ENCODE results near the gene UBQLNL.

The UBQLNL gene

DNA sequence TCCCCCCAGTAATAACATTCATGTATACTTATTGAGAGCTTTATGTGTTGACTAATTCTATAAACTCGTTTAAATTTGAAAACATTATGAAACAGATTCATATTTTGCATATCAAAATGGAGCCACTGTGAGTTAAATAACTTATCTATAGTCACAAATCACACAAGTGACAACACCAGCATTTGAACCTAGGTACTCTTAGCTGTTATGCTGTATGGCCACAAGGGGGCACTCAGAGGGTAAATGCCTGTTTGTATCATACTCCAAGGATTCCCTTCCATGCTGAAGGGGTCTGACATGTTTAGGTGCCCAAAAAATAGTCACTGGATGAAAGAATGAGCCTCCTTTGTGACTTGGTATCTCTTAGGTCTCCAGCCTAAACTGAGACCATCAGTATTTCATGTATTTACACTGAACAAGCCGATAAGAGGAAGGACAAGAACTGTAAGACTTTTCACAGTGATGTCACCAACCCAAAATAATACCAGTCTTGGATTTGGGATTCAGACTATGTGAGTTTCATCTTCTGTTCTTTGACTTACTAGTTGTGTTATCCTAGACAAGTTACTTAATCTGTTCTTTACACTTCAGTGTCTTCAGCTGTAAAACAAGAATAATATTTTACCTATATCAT, 40.2 kb downstream of the UBQLNL start:
- H3K4me3 ChIP-seq (replicated peaks; ENCODE audit: low read depth, low read length): no peak overlapping the region
- TF ChIP-seq, protein P1, sequence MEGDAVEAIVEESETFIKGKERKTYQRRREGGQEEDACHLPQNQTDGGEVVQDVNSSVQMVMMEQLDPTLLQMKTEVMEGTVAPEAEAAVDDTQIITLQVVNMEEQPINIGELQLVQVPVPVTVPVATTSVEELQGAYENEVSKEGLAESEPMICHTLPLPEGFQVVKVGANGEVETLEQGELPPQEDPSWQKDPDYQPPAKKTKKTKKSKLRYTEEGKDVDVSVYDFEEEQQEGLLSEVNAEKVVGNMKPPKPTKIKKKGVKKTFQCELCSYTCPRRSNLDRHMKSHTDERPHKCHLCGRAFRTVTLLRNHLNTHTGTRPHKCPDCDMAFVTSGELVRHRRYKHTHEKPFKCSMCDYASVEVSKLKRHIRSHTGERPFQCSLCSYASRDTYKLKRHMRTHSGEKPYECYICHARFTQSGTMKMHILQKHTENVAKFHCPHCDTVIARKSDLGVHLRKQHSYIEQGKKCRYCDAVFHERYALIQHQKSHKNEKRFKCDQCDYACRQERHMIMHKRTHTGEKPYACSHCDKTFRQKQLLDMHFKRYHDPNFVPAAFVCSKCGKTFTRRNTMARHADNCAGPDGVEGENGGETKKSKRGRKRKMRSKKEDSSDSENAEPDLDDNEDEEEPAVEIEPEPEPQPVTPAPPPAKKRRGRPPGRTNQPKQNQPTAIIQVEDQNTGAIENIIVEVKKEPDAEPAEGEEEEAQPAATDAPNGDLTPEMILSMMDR (IDR thresholded peaks at IDR 0.05; ENCODE audit: low read length, missing control alignments): peak; percentile 93
- peak; percentile 71 for DNase-seq (ENCODE audit: low read depth)

DNA sequence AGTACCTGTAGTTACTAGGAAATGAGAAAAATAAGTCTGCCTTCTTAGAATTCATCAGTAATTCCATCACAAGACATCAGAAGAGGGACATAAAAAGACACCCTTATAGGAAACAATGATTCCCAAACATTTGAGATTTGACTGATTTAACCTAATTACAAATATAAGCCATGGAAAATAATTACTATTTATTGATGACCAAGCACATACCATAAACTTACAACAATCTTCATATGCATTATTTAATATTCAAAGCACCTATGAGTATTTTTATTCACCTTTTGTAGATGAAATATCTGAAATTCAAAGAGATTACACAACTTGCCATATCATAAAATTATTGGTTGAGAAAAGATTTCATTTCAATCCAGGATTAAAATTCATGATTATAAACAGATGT, 42.6 kb downstream of the UBQLNL start:
- no peak overlapping the region for H3K4me3 ChIP-seq (replicated peaks; ENCODE audit: low read depth, low read length)
- TF ChIP-seq, protein P1 (IDR thresholded peaks at IDR 0.05; ENCODE audit: low read length, missing control alignments): no peak
- no peak for DNase-seq (ENCODE audit: low read depth)

DNA sequence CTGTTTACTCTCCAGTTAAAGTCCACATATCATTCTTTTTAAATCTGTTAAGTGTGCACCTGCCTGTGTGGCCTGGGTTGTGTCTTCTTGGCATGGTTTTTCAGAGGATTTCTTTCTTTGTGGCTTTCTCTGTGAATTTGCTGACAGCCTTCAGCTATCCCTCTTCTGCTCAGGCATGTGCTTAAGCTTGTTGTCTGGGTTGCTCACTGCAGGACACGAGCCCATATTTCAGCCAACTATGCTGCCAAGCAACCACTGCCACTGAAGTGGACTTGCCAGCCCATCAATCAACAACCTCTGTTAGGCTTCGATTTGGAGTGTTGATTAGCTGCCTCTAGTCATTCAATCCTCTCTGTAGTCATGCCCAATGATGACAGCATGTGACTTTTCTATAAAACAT, 49.0 kb downstream of the UBQLNL start:
- TF ChIP-seq, protein P1 (IDR thresholded peaks at IDR 0.05; ENCODE audit: low read length, missing control alignments): no peak
- no peak for DNase-seq (ENCODE audit: low read depth)
- no peak overlapping the region for H3K4me3 ChIP-seq (replicated peaks; ENCODE audit: low read depth, low read length)

All from fibroblast of pulmonary artery (primary cell).